ENCODE data around the gene TSPAN9. TPM values are rescaled to one million over a fixed set of nuclear protein-coding genes. Genes with fewer than 3 reads are reported as not detected.

Gene TSPAN9
- total RNA-seq, 4 donors from 2014 or later = 23.4 to 43.3 (median 29.4) TPM

DNA sequence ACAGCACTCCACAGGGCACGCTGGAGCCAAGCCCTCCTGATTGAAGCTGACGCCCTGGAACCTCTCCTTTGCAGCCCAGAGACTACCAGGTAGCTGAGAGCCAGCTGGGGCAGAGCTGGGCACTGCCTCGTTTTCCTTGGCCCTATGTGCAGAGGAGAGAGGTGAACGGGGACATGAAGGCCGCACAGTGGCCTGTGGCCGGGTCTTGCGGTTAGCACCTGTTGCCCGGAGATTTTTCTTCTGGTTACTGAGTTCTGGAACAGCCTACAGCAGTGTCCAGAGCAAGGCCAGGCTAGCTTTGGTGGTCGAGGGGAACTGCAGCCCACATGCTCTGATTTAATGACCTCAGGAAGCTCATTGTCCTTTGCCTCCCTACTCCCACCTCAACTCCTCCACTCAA, 212.5 kb downstream of the TSPAN9 start:
- DNase-seq (ENCODE audit: low spot score) (no peak), ATAC-seq (ENCODE audit: low FRiP score) (no peak)
- TF ChIP-seq, protein P1, sequence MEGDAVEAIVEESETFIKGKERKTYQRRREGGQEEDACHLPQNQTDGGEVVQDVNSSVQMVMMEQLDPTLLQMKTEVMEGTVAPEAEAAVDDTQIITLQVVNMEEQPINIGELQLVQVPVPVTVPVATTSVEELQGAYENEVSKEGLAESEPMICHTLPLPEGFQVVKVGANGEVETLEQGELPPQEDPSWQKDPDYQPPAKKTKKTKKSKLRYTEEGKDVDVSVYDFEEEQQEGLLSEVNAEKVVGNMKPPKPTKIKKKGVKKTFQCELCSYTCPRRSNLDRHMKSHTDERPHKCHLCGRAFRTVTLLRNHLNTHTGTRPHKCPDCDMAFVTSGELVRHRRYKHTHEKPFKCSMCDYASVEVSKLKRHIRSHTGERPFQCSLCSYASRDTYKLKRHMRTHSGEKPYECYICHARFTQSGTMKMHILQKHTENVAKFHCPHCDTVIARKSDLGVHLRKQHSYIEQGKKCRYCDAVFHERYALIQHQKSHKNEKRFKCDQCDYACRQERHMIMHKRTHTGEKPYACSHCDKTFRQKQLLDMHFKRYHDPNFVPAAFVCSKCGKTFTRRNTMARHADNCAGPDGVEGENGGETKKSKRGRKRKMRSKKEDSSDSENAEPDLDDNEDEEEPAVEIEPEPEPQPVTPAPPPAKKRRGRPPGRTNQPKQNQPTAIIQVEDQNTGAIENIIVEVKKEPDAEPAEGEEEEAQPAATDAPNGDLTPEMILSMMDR (IDR thresholded peaks at IDR 0.05) = no peak

DNA sequence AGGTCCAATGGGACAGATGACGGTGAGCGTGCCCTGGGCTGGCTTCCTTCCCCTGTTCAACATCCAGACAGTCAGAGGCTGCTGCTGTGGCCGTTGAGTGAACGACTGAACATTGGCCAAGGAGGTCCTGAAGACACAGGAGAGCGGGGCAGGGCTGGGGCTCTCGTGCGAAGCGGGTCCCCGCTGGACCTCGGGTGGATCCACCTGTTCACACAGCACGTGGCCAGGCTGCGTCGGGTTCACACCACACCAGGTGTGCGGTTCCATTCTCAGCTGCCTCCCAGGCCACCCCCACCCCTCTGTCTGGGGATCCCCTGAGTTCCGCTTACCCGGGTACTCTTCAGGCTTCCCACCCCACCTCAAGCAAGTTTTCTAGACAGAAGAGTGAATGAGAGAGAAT, 214.8 kb downstream of the TSPAN9 start:
- DNase-seq (ENCODE audit: low spot score) = no peak
- TF ChIP-seq, protein P1 (IDR thresholded peaks at IDR 0.05) = no peak
- ATAC-seq (ENCODE audit: low FRiP score) = no peak

DNA sequence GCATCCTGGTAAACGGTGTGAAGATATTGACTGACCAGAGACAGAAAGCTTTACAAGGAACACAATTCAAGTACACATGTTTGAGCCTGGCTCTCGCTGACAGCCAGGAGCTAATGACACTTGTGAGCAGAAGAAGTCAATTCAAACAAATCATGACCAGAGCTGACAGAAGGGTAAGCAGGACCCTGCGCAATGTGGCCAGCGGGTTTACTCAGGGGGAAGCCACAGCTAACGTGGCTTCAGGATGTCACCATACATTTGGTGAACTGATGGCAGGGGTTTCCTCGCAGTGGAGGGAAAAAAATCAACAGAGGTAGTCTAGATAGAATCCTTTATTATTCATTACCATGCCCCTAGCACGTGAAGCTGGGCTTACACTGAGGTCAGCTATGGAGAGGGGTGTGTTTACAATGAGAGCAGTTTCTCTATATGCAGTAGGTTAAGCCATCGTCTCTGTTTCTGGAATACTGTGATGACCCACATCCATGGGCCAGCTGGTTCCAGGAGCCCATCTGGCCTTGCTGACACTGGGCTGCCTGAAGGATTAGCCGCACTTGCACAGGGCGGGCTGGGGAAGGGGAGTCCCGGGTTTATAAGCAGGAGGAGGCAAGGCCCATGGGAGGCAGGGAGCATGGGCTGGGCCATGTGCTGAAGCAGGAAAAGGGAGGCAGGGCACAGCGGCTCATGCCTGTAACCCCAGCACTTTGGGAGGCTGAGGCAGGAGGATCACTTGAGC, 215.7 kb downstream of the TSPAN9 start:
- DNase-seq (ENCODE audit: low spot score) (no peak), ATAC-seq (ENCODE audit: low FRiP score) (no peak)
- TF ChIP-seq, protein P1 (IDR thresholded peaks at IDR 0.05) = no peak

DNA sequence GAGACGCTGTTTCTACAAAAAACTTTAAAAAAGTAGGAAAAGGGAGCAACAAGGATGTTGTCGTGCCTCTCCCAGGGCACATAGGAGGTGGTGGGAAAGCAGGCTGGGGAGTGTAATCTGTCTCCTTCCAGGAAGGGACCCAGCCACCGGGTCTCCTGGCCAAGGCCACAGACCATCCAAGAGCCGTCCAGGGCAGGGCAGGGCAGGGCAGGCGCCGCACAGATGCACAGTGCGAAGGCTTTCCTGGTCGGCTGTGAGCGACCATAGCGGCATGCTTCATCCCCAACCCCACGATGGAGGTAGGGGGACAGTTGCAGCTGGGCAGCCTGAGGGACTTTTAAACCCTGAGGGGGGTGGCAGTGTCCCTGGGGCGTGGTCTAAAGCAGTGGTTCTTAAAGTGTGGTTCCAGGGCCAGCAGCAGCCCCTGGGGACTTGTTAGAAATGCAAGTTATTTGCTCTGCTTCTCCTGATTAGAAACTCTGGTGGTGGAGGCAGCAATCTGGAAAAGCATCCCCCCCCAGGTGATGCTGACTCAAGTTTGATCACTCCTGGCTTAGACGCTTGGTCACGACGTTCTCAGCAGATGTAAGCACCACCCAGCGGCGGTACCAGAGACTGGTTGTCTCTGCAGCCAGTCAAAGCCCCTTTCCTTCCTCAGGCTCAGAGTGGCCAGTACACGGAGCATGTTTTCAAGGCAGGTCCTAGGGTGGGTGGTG, 216.4 kb downstream of the TSPAN9 start:
- TF ChIP-seq, protein P1 (IDR thresholded peaks at IDR 0.05) = no peak
- DNase-seq (ENCODE audit: low spot score) (no peak), ATAC-seq (ENCODE audit: low FRiP score) (no peak)

DNA sequence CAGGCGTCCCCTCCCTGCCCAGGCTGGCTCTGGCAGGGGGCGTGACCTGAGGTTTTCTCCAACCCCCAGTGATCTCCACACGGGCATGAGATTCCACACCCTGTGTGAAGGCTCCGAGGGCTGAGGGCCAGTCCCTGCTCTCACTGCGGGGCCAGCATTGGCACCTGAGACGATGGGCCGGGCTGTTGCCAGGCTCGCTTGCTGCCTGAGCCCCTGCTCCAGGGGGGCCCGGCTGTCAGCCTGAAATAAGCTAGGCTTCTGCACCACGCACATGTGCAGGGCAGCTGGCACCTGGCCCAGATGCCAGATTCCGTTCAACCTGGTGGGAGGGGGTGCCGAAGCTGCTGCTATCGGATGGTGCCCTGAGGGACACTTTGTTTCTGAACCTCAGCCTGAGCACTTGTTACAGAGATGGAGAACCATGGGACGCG, 217.3 kb downstream of the TSPAN9 start:
- ATAC-seq (ENCODE audit: low FRiP score) (no peak), DNase-seq (ENCODE audit: low spot score) (no peak)
- TF ChIP-seq, protein P1 (IDR thresholded peaks at IDR 0.05) = no peak

DNA sequence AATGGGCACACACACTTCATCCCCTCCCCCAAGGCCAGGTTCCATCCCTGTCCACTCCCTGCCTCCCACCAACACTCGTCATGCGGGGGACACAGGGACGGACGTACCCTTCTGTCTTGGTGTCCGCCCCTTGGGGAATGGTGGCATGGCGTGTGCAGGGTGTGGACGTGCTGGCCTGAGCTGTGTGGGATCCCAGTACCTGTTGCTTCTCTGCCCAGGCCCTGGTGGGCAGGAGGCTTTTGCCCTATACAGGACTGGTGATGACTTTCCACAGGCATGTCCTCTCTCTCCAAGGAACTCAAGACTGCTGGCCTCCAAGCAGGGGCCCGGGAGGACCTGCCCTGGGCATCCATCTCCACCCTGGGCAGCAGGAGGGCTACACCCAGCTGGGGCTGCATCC, 218.0 kb downstream of the TSPAN9 start:
- ATAC-seq (ENCODE audit: low FRiP score) = no peak
- TF ChIP-seq, protein P1 (IDR thresholded peaks at IDR 0.05) = no peak
- DNase-seq (ENCODE audit: low spot score) = no peak

Data from omental fat pad (tissue), 4 donors.